ENCODE measurements around the gene TPCN1.

- TF ChIP-seq, protein P1, sequence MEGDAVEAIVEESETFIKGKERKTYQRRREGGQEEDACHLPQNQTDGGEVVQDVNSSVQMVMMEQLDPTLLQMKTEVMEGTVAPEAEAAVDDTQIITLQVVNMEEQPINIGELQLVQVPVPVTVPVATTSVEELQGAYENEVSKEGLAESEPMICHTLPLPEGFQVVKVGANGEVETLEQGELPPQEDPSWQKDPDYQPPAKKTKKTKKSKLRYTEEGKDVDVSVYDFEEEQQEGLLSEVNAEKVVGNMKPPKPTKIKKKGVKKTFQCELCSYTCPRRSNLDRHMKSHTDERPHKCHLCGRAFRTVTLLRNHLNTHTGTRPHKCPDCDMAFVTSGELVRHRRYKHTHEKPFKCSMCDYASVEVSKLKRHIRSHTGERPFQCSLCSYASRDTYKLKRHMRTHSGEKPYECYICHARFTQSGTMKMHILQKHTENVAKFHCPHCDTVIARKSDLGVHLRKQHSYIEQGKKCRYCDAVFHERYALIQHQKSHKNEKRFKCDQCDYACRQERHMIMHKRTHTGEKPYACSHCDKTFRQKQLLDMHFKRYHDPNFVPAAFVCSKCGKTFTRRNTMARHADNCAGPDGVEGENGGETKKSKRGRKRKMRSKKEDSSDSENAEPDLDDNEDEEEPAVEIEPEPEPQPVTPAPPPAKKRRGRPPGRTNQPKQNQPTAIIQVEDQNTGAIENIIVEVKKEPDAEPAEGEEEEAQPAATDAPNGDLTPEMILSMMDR (IDR thresholded peaks at IDR 0.05; ENCODE audit: poor library complexity) = no peak
- TF ChIP-seq EZH2 (IDR thresholded peaks at IDR 0.05; ENCODE audit: borderline replicate concordance) = no peak
Observed at GRCh38 chr12:113289361-113289760, 68.1 kb downstream of the TPCN1 start.

Data from hepatocyte (in vitro differentiated cells).